GM12801 (cell line): Measurements from ENCODE around the gene PRKAR2B.

Experiments used
- CTCF ChIP-seq: IDR thresholded peaks from one replicate; pipeline ENCODE4 v1.5.1; 2011; ENCODE audit warnings: control low read depth; ENCODE audit not compliant: insufficient read length; ENCODE audit errors: extremely low read depth

PRKAR2B gene

GRCh38 chr7:107056728-107057473 is 12.4 kb downstream of the PRKAR2B start:
- TF ChIP-seq CTCF: no peak

GRCh38 chr7:107057474-107057833 is 12.9 kb downstream of the PRKAR2B start:
- no peak for TF ChIP-seq CTCF

- no peak for TF ChIP-seq CTCF
These were observed 15.0 kb downstream of the PRKAR2B start for GRCh38 chr7:107059468-107059867.

GRCh38 chr7:107063245-107064120 is 19.0 kb downstream of the PRKAR2B start:
- no peak for TF ChIP-seq CTCF

GRCh38 chr7:107064255-107064654 is 19.8 kb downstream of the PRKAR2B start:
- TF ChIP-seq CTCF: no peak

GRCh38 chr7:107065929-107066247 is 21.4 kb downstream of the PRKAR2B start:
- no peak for TF ChIP-seq CTCF

GRCh38 chr7:107068156-107068555 is 23.7 kb downstream of the PRKAR2B start:
- TF ChIP-seq CTCF: no peak
